ENCODE measurements around the gene GRIK3.

GRCh38 chr1:36900128-36900527 is 134.2 kb downstream of the GRIK3 start:
- TF ChIP-seq CTCF (IDR thresholded peaks at IDR 0.05; ENCODE audit: insufficient read depth, low read length) (no peak), POLR2AphosphoS5 (IDR thresholded peaks at IDR 0.05; ENCODE audit: low read depth) (no peak)
